ENCODE data around the gene PCDHGA3.
"Not testable (repeated sequence)": the region's sequence is repeated elsewhere in the genome, so short reads cannot be mapped to it uniquely, and the experiment has no call there.

PCDHGA3 gene

GRCh38 chr5:141383345-141383744 lies 39.7 kb downstream of the PCDHGA3 start:
- no peak for DNase-seq

DNA sequence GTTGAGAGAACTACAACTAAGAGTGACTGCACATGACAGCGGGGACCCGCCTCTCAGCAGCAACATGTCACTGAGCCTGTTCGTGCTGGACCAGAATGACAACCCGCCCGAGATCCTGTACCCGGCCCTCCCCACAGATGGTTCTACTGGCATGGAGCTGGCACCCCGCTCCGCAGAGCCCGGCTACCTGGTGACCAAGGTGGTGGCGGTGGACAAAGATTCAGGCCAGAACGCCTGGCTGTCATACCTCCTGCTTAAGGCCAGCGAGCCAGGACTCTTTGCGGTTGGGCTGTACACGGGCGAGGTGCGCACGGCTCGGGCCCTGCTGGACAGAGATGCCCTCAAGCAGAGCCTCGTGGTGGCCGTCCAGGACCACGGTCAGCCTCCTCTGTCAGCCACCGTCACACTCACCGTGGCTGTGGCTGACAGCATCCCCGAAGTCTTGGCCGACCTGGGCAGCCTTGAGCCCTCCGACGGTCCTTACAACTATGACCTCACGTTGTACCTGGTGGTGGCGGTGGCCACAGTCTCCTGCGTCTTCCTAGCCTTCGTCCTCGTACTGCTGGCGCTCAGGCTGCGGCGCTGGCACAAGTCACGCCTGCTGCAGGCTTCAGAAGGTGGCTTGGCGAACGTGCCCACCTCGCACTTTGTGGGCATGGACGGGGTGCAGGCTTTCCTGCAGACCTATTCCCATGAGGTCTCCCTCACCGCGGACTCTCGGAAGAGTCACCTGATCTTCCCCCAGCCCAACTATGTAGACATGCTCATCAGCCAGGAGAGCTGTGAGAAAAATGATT lies 41.0 kb downstream of the PCDHGA3 start:
- DNase-seq: no peak

- DNase-seq: not testable (repeated sequence)
Observed at GRCh38 chr5:141387557-141388311, 44.1 kb downstream of the PCDHGA3 start, which contains the start of gene PCDHGB4. Gene PCDHGB4, plus strand, starts transcription at chr5:141387698. Its CDS starts 187 bp downstream, at chr5:141387885.

- no peak for DNase-seq
Observed at GRCh38 chr5:141388661-141389060, 45.0 kb downstream of the PCDHGA3 start.

GRCh38 chr5:141389153-141390042 lies 45.8 kb downstream of the PCDHGA3 start:
- DNase-seq: no peak

- no peak for DNase-seq
Observed at GRCh38 chr5:141392429-141393198, 49.0 kb downstream of the PCDHGA3 start, which contains the start of gene PCDHGA8. Gene PCDHGA8, plus strand, starts transcription at chr5:141392633. Its CDS starts 181 bp downstream, at chr5:141392814.

- DNase-seq: no peak
Observed at GRCh38 chr5:141393267-141393666, 49.6 kb downstream of the PCDHGA3 start.

- DNase-seq: not testable (repeated sequence)
Observed at GRCh38 chr5:141394401-141395187, 51.0 kb downstream of the PCDHGA3 start.

Data from activated CD8-positive, alpha-beta memory T cell treated with anti-CD3 and anti-CD28 coated beads, Interleukin-2, amount 50 U/mL, for 4 hours (primary cell).